WI38 (cell line): ENCODE results near the gene MBP.

Experiments used
- H3K4me3 ChIP-seq: 2 replicates; pipeline ENCODE4 v1.5.1; 2011; ENCODE audit warnings: low read depth, mild to moderate bottlenecking, control low read depth, low read length
- CTCF ChIP-seq: IDR thresholded peaks from 2 replicates; pipeline ENCODE4 v1.5.1; 2012; ENCODE audit warnings: low read depth, mild to moderate bottlenecking, control low read depth, low read length

Gene MBP

GRCh38 chr18:77008576-77009315 lies 123.8 kb downstream of the MBP start:
- no peak overlapping the region for H3K4me3 ChIP-seq
- TF ChIP-seq CTCF, result no peak

DNA sequence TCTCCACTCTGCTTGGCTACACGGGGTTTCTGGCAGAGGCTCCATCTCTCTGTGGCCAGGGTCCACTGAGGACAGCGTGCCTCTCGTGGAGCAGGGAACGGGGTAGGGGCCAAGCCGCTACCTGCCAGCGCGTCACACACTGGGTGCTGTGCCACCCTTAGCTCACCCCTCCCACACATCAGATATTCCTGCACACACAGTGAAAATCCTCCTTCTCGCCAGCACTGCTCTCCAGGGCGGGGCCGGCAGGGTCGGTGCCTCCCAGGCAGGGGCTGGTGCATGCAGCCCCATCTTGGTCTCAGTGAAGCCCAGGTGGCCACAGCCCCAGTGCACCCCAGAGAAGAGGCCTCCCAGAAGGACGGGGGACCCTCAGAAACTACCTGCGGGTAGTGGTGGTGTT lies 124.6 kb downstream of the MBP start:
- no peak overlapping the region for H3K4me3 ChIP-seq
- no peak for TF ChIP-seq CTCF

- no peak overlapping the region for H3K4me3 ChIP-seq
- TF ChIP-seq CTCF, result no peak
These were observed 125.3 kb downstream of the MBP start for GRCh38 chr18:77007251-77007650.

- no peak overlapping the region for H3K4me3 ChIP-seq
- no peak for TF ChIP-seq CTCF
These were observed 126.0 kb downstream of the MBP start for GRCh38 chr18:77006305-77007175.

DNA sequence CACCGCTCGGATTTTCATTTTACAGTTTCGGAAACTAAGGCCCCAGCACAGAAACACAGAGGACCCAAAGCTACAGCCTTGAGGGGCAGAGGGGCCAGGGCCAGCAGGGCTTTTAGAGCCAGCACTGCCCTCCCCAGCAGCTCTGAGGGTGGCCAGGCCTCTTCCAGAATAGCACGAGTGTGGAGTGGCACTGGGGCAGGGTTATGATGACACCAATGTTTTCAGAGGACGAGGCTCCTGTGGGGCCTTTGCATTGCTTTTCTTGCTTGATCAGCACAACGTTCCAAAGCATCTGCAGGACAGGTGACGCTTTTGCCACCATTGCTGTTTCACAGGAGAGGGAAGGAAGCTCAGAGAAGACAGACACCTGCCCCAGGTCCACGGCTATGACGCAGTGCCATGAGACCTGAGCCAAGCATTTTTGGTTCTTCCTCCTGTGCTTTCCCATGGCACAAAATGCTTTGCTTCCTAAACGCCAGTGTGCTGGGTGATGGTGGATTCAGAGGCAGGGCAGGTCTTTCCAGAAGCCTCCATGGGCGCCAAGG lies 126.9 kb downstream of the MBP start:
- no peak overlapping the region for H3K4me3 ChIP-seq
- no peak for TF ChIP-seq CTCF

DNA sequence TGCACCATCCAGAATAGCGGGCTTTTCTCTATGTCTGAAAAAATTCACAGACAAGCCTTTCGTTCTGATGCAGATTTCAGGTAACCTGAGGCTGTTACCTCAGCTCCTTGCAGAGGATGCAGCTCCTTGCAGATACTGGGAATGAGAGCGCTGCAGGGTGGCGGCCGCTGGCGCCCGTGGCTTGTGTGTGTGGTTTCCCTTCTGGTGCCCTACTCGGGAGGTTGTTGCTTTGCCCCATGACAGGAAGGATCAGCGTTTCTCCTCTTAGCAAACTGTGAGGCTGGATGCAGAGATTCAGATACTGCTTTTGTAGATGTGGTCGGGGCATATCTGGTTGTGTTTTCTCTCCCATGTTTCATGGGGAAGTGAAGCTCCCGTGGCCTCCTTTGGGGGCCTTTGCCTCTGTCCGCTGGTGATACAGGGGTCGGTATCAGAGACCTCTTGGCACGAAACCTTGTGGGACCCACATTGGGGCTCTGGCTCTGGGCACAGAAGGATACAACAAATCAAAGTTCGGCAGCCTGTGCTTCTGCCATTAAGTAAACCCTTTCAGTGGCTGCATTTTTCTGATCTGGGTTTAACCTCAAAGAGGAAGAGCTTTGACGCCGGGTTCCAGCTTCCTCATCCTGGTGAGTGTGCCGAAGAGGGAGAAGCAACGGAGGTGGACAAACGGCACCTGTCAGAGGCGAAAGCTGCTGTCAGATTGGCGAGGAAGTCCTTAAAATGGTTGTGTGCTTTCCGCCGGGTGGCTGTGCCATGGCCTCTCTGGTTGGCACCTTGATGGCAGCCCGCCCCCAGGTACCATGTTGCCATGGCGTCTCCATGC lies 127.8 kb downstream of the MBP start:
- H3K4me3 ChIP-seq, result no peak overlapping the region
- no peak for TF ChIP-seq CTCF
